ENCODE measurements around the gene MUTYH.

MUTYH gene

GRCh38 chr1:45348609-45348965 lies 8.3 kb upstream of the MUTYH start:
- no peak for DNase-seq

DNA sequence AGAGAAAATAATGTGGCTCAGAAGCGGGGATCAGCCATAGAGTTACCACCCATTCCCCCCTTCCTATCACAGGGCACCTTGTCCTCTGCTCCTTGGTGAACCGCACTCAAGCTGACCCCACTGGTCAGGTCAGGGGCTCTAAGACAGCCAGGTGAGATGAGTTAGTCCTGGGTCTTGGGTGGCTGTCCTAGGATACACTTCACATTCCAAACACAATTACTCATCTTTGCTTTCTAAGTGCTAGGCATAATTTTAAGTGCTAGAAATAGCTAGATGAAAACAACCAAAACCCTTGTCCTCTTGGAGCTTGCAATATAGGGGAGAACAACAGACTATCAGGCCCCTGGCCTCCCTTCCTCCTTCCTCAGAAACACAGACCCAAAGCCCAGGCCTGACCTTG lies 7.8 kb upstream of the MUTYH start:
- DNase-seq = no peak

- no peak for DNase-seq
Observed at GRCh38 chr1:45346473-45346872, 6.2 kb upstream of the MUTYH start.

DNA sequence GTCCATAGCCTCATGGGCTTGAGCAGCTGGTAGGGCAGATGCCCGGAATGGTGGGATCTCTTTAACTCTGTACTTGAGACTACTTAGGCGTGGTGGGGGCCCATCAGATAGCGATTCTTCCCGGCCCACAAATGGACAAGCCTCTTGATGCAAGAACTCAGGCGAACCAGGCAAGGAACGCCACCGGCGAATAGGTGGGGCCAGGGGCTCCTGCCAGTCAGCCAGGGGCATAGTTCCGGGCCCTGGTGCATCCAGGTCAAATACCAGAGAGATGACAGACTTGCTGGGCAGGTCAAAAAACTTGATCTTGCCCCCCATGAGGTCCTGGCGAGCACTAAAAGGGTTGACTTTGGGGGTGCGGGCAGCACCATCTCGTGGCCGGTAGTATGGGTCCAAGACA lies 4.8 kb upstream of the MUTYH start:
- DNase-seq = no peak

DNA sequence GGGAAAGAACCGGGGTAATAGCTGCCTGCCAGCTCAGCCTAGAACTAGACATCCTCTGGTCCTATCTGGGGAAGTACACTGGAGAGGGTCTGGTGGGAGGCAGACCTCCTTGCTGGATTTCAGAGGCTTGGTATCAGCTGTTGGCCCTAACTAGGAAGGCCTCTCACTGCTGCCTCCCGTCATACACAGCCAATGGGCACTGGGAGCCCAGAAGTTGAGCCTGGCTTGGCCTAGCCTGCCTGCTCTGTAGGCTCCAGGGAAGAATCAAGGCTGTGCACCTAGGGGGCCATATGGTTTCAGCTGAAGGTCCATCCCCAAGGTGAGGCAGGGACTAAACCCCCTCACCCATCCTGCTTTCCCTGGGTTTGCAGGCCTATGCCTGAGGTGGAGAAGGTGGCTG lies 4.3 kb upstream of the MUTYH start:
- no peak for DNase-seq

DNA sequence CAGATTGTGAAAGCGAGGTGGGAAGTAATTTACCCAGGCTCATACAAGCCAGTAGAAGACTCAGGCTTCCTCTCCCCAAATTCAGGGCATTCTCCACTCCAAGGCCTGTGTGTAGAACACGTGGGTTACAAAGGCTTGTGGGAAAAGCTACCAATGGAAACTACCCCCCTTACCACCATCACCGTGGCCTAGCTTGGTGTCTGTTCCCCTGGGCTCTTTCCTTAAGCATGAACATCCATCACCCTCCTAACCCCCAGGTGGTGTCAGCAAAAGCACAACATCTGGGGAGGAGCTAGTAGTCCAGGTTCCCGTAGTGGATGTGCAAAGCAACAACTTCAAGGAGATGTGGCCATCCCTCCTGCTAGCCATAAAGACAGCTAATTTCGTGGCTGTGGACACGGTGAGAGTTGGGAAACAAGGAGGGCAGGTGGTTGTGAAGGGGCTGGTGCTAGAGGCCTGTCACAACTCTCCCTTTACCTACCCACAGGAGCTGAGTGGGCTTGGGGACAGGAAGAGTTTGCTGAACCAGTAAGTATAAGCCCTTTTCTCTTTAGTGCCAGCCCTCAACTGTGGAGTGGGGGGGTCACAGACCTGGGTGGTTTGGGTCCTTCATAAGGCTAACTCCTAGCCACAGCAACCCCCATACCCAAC lies 701 bp upstream of the MUTYH start:
- peak; percentile 15 for DNase-seq

DNA sequence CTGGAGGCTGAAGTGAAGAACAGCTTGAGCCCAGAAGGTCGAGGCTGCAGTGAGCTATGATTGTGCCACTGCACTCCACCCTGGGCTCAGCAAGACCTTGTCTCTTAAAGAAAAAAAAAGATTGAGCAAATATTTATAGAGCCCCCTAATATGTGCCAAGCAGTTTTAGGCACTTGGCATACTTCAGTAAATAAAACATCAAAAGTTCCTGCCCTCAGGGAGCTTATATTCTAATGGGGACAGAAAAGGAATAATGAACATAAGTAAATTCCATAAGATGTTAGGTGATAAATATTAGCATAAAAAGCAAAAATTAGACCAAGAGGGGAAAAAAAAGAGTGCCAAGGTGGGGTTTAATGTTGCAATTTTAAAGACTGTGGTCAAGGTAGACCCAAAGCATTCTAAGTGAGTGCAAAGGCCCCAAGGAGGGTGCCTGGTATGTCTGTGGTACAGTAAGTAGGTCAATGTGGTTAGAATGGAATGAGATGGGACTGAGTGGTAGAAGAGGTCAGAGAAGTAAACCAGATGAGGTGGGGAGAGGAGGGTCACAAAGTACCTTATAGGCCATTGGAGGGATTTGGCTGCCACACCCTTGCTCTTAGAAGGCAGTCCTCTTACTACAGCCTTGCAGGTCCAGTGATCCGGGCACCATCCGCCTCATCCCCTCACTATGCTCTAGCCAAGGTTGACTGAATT lies 2.5 kb downstream of the MUTYH start:
- no peak for DNase-seq

- DNase-seq = no peak
Observed at GRCh38 chr1:45335855-45336324, 4.3 kb downstream of the MUTYH start.

- no peak for DNase-seq
Observed at GRCh38 chr1:45334308-45335245, 5.7 kb downstream of the MUTYH start.

DNA sequence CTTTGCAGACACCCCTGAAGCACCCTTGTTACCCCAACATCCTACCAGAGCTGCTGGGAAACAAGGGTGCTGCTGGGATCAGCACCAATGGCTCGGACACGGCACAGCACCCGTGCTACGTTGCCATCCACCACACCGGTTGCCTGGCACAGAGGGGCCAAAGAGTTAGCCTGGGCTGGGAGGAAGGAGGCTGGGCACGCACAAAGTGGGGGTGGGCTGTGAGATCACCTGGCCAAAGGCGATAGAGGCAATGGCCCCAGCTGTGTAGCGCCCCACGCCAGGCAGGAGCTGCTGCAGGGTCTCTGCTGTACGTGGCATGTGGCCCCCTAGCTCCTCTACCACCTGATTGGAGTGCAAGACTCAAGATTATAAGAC lies 7.9 kb downstream of the MUTYH start:
- DNase-seq = no peak

DNA sequence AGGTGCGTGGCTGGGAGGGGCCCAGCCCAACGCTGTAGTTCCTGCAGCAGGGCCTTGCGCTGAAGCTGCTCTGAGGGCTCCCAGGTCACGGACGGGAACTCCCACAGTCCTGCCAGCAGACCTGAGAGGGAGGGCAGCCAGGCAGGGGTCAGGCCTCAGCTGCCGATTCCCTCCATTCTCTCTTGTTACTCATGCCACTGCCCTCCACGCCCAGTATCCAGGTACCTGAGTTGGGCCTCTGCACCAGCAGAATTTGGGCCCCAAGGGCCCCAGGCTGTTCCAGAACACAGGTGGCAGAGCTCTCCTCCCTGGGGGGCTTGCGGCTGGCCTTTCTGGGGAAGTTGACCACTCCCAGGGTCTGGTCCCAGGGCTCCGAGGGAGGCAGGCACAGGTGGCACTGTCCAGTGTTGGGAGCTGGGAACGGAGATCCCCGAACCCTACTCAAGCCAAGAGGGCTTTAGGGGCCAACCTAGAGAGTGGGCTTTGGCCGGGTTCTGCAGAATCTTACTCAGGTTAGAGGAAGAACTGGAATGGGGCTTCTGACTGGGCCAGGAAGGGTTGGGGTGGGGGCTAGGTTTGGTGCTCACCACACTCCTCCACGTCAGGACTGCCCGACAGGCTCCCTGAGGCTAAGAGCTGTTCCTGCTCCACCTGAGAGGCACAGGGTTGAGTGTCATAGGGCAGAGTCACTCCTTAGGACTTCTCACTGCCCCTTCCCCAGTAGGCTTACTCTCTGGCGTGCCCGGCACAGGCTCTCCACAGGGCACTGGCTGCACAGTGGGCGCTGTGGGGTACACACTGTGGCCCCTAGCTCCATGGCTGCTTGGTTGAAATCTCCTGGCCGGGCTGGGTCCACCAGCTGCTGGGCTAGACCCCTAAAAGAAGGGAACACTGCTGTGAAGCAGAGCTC lies 8.5 kb downstream of the MUTYH start:
- no peak for DNase-seq

GRCh38 chr1:45329445-45329844 lies 10.8 kb downstream of the MUTYH start:
- no peak for DNase-seq

- no peak for DNase-seq
Observed at GRCh38 chr1:45328680-45329079, 11.6 kb downstream of the MUTYH start.

DNA sequence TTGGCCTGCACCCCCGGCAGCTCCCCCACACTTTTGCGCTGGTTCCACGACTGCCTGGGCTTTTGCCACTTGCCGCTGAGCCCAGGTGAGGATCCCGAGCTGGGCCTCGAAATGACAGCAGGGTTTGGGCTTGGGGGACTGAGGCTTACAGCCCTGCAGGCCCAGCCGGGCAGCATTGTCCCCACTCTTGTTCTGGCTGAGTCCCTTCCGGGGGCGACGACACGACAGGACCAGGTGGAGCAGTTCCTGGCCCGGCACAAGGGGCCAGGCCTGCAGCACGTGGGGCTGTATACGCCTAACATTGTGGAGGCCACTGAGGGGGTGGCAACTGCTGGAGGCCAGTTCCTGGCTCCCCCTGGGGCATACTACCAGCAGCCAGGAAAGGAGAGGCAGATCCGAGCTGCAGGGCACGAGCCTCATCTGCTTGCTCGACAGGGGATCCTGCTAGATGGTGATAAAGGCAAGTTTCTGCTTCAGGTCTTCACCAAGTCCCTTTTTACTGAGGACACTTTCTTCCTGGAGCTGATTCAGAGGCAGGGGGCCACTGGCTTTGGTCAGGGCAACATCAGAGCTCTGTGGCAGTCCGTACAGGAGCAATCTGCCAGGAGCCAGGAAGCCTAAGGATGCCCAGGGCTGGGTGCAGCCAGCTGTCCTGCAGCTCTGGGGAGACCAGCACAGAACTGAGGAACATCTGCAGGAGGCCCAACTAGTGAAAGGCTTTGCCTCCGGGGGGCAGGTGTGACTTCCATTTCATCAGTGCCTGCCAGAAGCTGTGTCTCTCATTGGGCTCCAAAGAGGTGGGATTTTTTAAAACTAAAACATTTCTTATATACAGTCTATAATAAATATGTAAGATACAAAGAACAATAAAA lies 12.4 kb downstream of the MUTYH start:
- no peak for DNase-seq

GRCh38 chr1:45326627-45327623 lies 13.3 kb downstream of the MUTYH start, which contains the start of gene HPDL:
Gene HPDL, plus strand, starts transcription at chr1:45326895. Its CDS starts 254 bp downstream, at chr1:45327149.
- peak; percentile 33 for DNase-seq

DNA sequence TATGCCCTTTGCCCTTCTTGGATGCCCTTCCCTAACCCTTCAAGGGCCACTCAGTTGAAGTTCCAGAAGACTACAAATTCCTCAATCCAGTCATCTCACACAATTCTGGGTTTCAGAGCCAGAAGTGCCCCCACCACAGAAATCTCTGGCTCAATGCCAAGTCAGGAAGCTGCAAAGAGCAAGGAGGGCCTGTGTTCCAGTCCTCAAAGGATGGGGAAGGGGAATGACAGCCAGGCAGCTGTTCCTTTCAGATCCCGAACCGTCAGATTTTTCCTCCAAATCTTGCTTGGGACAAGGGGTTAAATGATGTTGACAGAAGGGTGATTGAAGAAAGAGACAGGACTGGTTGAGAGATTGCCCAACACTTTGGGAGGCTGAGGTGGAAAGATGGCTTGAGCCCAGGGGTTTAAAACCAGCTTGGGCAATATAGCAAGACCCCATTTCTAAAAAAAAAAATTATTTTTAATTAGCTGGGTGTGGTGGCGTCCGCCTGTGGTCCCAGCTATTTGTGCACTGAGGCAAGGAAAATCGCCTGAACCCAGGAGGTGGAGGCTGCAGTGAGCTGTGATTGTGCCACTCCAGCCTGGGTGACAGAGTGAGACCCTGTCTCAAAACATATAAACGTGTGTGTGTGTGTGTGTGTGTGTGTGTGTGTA lies 14.3 kb downstream of the MUTYH start:
- no peak for DNase-seq

- DNase-seq = no peak
Observed at GRCh38 chr1:45322486-45323040, 17.7 kb downstream of the MUTYH start.

- no peak for DNase-seq
Observed at GRCh38 chr1:45321444-45321843, 18.8 kb downstream of the MUTYH start.

GRCh38 chr1:45319761-45320160 lies 20.5 kb downstream of the MUTYH start:
- no peak for DNase-seq

Measured in CD4-positive, alpha-beta T cell treated with Interleukin-4 for 4 hours (primary cell).